ENCODE data around the gene OSBPL10.
"Not testable (repeated sequence)": the region's sequence is repeated elsewhere in the genome, so short reads cannot be mapped to it uniquely, and the experiment has no call there.

OSBPL10 gene

DNA sequence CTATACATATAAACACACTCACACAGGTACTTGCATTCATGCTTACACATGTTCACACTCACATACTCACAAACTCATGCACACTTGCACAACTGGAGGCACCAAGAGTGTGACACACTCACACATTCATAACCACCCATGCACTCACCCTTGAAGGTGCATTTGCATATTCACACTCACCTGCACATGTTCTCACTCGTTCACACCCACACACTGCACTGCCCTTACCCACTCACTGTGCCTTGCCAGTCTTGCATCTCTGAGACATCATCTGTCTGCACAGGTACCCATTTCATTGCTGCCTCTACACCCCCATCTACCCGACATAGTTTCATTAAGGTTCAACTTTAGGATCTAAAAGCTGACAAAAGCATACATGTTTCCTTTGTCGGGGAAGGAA, 95.8 kb downstream of the OSBPL10 start:
- no peak for DNase-seq

DNA sequence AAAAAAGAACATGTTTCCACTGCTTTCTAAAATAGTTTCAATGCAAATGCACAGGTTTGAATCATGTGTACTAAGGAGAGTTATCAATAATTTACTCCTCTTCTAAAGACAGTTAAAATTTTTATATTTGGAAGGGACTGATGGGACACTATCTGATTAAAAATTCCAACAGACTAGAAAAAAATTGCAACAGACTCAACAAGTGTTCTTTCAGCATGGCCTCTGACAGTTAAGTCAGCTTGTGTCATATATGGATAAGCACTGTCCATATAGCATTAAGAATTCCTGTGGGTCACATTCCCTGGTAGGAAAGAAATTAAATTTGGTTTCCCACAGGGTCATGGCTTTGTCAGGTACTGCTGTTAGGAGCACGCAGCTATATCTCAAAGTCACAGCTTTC, 96.8 kb downstream of the OSBPL10 start:
- DNase-seq: no peak

DNA sequence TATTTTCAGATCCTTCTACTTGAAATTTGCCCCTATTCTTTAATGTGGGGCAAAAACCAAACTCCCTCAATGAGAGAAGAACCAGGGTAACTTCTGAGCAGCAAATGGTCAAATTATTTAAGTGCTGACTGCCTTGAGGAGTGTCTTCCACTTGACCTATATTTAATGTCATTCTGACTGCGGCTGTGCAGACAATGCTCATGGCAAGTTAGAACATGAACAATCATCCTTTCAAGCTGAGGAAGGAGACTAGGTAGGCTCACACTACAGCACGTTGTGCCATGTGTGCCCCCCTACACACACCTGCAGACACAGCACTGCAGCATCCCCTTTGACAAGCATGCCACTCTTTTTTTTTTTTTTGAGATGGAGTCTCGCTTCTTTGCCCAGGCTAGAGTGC, 98.2 kb downstream of the OSBPL10 start:
- peak in 1 of 2 experiments; percentile 39 for DNase-seq

DNA sequence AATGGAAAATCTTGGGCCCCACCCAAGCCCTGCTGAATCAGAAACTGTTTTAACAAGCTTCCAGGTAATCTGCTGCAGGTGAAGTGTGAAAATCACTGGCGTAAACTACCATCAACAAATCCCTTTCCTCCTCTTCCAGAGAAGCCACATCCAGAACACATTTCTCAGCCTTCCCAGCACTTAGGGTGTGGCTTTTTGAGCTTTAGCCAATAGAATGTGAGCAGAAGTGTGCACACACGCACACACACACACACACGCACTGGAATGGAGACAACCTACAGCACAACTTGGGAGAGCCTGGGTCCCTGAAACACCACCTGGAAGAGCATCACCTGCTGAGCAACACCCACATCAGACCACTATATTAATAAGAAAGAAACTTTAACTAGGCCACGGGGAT, 98.6 kb downstream of the OSBPL10 start:
- no peak for DNase-seq

DNA sequence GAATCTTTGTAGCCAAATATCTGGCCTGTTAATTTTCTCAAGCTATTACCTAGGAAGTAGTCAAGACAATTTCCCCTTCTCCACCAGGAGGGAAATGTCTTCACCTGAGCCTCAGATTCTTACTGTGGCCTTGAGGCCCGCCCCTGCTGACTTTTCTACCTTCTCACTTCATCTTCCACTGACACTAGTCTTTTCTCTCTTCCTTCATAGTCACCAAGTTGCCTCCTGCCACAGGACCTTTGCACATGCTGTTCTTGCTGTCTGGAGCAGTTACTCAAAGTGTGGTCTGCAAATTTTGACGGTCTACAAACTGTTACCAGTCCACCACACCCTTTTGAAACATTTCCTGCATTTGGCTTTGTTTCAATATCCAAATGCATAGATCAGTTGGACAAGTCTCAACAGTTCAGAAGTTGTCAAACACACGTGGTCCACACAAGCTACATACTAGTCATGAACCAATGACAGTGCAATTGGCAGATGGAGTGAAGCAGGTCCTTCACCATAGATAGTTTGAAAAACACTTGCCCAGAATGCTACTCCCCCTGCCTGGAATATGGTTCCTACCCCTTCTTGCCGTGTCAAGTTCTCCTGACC, 100.5 kb downstream of the OSBPL10 start:
- no peak for DNase-seq

DNA sequence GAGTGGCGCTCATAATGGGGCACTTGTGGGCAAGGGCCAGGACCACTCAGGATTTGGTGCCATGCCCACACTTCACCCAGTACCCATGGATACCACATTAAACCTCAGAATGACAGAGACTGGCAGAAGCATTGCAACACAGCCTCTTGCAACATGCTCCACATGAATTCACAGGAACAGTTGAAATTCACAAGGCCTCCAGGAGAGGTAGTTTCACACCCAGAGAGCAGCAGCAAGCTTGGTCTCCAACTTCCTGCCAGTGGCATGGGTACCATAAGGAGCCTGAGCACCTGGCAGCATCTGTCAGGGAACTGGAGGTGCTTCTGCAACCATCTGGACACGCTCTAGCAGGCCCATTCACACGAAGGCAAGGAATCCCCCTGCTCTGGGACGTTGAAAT, 101.0 kb downstream of the OSBPL10 start:
- peak; percentile 51 to 86 for DNase-seq

DNA sequence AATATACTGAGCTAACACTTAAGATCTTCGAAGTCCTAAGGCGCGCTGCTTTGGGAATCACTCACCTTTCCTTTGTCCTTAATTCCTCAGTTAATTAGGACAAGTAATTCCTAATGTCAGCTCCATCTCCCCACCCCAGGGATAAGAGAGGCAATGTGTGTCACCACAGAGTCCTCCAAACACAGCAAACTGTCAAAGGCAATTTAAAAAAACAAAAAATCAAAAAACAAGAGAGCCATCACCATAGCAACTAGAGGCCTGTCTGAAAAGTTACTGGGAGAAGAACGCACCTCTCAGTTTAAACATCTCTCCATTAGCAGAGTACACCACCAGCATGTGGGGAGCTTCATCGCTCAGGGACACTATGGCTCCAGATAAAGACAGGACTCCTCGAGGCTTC, 101.7 kb downstream of the OSBPL10 start:
- DNase-seq: no peak

DNA sequence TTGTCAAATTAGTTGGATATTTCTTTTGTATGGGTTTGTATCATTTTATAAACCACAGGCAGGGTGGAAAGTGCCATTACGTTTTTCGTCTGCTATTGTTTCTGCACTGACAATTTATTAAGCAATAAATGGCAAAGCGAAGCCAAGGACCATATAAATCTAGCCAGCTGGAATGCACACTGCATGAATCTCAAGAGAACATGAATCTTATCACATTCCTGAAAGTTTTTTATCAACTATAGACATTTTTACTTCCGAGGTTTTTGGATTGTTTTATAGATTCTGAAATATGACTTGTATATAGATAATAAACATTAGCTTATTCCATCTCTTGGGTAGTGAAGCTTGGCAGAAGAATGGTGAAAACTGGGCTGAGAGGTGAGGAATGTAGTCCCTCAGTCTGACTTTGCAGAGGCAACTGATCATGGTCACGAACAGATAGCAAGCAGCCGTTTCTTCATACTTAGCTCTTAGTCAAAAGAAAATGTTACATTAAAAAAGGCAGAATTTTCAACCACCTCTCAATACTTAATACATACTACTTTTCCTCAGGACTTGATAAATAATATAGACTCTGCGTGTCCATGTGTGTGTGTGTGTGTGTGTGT, 102.7 kb downstream of the OSBPL10 start:
- DNase-seq: no peak

DNA sequence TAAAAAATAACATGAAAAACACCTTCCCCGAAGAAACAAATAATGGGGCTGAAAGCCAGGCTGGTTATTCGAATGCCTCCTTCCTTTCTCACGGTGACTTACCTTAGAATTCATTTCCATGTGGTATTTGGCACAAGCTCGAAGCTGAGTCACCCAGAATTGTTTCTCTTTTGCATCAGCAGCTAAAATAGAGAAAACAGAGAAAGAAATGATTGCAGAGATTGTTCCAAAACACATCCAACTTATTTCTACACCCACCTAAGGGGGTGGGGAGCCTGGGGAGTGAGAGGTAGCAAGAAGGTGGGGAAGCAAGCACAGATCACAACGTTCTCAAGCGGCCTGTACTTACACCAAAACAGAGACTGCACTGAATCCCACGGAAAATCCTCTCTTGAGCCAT, 104.7 kb downstream of the OSBPL10 start:
- no peak for DNase-seq

DNA sequence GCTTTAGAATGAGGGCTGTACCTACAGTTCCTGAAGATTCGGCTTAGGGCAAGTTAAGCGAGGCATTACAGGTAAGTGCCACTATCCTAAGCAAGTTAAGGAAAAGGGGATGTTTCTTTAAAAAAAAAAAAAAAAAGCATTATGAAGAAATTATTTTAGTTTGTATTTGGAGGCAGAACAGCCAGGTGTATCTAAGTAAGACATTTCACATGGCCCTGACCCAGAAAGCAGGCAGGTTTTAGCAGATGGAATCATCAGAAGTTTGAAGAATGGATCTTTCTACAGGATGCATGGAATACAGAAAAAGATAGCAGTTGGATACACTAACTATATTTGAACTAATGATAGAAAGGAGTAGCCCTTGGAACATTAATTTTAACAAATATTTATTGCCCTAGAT, 105.6 kb downstream of the OSBPL10 start:
- no peak for DNase-seq

DNA sequence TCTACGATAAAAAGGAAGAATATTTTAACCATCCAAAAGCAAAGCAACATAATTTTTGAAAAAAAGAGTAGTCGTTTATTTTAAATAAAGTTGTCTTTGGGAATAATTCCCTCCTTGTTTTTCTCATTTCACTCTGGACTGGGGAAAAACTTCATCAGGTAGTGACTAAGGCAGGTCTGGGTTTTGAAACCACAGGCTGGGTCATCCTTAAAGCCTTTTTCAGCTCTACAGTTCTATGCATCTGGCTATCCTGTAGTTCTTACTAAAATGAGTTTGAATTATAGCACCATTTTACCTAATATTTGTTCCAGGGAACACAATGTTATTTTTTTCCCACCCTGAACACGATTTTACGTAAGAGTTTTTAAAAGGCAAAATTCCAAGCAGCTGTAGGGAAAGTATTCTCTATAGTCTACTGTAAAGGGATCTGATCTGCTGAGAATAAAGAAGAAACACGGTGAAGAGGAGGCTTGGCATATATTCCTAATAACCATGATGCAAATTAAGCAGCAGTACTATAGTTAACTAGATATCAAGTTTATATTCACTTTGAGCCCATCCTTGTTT, 107.7 kb downstream of the OSBPL10 start:
- DNase-seq: no peak

DNA sequence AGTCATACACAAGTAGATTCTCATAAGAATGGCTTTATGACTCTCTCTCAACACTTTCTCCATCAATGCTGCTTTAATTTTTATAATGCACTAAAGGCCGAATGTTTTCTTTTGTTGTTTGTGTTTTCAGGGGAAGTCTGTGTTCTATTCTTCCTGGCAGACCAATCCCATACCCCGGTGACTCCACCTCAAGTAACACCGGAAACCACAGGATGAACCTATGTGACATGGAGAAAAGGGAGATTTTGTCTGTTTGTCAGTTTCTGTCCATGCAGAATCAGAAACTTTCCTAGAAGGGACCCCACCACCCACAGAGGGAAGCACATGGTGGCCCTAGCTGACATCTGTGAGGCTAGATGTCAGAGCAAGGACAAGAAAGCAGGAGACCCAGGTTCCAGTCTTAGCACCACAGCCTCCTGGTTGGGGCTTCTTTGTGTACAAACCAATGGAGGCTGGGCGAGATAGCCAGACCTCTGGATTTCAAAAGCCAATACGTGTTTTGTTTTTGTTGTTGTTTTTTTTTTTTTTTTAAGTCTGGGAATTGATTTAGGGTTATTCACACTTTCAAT, 109.0 kb downstream of the OSBPL10 start:
- no peak for DNase-seq

DNA sequence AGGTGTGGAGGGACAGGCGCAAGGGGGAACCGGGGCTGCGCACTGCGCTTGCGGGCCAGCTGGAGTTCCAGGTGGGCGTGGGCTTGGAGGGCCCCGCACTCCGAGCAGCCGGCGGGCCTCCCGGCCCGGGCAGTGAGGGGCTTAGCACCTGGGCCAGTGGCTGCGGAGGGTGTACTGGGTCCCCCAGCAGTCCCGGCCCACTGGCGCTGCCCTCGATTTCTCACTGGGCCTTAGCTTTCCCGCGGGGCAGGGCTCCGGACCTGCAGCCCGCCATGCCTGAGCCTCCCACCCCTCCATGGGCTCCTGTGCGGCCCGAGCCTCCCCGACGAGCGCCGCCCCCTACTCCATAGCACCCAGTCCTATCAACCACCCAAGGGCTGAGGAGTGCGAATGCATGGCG, 111.0 kb downstream of the OSBPL10 start:
- DNase-seq: not testable (repeated sequence)

DNA sequence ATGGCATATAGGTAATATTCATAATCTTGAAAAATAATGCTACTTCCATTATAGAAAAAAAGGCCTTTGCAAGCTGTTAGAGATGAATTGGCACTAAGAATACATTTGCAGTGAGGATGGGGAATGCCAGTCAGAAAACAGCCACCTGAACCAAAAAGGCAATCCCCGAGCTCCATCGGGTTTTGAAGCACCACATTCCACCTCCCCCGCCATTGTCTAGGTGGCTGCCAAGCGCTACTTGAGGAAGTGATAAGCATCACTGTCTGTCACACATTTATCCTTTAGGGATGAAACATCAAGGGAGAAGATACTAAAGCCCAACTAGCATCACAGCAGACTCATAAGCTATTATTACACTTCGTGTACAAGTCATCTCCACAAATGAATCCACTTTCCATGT, 112.8 kb downstream of the OSBPL10 start:
- DNase-seq: no peak

DNA sequence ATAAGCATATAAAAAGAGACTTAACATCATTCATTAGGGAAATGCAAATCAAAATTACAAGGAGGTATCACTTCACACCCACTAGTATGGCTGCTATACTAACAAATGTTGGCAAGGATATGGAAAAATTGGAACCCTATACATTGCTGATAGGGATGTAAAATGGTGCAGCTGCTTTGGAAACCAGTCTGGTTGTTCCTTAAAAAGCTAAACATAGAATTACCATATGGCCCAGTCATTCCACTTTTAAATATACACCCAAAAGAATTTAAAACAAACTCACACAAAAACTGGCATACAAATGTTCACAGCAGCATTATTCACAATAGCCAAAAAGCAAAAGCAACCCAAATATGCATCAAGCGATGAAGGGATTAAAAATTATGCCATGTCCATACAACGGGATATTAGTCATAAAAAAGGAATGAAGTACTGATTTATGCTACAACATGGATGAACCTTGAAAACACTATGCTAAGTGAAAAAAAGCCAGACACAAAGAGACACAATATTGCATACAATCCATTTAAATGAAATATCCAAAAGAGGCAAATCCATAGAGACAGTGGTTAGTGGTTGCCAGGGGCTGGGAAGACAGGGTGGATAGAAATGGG, 118.3 kb downstream of the OSBPL10 start:
- no peak for DNase-seq

DNA sequence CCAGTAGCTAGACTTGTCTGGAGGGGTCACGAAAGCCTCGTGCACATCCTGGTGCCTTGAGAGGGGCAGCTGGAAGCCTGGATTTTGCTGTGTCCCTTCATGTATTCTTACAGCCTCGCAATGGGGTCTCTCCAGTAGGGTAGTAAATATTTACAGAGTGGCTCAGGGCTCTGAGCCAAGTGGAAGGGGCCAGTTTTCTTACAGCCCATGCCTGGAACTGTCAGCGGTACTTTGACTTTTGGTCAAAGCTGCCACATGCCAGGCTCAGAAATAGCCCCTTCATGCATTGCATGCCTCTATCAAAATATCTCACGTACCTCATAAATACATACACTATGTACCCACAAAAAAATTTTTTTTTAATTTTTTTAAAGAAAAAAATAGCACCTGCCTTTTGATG, 119.2 kb downstream of the OSBPL10 start:
- no peak for DNase-seq

DNA sequence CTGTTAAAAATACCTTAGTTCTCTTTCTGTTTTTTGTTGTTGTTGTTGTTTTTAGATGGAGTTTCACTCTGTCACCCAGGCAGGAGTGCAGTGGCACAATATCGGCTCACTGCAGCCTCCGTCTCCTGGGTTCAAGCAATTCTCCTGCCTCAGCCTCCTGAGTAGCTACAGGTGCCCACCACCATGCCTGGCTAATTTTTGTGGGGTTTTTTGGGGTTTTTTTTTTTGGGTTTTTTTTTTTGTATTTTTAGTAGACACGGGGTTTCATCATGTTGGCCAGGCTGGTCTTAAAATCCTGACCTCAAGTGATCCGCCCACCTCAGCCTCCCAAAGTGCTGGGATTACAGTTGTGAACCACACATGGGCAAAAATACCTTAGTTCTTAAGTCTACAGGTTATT, 120.4 kb downstream of the OSBPL10 start:
- DNase-seq: not testable (repeated sequence)

DNA sequence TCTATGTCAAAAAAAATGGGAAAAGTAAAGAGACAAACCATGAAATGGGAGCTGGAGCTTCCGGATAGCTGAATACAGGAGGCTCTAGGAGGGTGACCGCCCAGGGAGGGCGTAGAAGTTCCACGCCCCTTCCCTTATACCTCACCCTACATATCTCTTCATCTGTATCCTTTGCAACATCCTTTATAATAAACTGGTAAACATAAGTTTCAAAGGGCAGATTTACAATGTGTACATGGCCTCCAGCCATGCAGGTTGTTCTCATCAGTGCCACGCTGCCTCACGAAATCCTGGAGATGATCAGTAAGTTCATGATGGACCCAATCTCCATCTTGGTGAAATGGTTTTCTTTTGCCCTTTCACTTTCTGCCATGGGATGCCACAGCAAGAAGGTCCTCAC, 121.8 kb downstream of the OSBPL10 start:
- DNase-seq: no peak

DNA sequence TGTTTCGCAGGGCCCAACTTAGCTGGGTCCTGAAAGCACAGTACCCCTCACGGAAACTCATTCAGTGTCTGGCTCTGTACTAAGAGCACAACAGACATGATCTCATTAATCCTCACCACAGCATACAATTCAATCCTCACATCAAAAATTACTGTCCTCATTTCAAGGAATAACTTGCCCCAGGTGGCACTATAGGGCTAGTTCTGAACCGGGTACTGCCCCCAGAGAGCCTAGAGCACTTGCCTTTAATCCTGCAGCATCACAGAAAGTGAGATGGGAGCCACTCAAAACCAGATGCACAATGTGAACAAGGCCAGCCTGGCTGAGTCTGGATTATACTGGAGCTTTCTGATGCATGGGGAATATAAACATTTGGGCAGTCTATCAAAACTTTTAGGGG, 122.6 kb downstream of the OSBPL10 start:
- peak in 1 of 2 experiments; percentile 75 for DNase-seq

DNA sequence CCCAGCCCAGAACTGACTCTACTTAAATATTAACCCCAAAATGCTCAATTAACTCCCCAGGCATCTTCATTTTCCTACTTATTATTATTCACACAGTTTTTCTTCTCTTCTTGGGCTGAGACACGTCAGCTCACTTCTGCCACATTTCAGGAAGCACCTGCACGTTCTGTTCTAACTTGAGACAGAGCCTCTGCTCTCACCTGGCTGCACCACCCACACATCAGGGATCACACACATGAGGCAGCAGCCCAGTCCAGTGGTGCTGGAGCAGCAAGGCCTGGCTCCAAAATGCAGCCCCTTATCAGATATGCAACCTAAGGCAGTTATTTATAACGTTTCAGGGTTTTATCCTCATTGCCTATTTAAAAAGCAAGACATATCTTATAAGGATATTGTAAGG, 127.5 kb downstream of the OSBPL10 start:
- DNase-seq: no peak

DNA sequence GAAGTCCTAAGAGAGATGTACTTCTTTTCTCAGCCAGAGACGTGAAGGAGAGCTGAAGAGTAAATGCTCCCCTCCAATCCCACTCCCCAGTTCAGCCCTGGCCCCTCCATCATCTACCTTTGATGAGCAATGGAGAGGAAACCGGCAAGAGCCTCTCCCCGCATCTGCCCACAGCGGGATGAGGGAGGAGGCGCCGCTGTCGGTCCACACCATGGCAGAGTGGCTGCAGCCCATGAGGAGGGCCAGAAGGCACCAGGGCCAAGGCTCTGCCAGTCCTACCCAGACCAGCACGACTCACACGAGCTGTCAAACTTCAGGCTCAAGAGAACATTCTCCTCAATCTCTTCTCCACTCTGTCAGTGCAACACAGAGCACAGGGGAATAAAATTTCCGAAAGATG, 129.8 kb downstream of the OSBPL10 start:
- no peak for DNase-seq

DNA sequence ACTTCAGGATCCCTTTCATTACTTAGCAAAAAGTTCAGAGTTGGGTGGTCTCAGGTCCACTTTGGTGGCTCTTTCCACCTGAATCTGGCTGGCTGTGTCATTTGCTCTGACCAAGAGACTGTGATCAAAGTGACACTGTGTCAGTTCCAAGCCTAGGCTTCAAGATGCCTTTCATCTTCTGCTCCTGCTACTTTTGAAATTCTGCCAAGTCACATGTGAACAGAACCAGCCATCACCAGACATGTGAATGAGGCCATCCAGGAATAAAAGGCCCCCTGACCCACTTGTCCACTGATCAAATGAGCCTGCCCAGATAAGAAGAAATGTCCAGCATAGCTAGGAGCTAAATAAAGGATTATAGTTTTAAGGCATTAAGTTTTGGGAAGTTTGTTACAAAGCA, 132.2 kb downstream of the OSBPL10 start:
- DNase-seq: no peak

DNA sequence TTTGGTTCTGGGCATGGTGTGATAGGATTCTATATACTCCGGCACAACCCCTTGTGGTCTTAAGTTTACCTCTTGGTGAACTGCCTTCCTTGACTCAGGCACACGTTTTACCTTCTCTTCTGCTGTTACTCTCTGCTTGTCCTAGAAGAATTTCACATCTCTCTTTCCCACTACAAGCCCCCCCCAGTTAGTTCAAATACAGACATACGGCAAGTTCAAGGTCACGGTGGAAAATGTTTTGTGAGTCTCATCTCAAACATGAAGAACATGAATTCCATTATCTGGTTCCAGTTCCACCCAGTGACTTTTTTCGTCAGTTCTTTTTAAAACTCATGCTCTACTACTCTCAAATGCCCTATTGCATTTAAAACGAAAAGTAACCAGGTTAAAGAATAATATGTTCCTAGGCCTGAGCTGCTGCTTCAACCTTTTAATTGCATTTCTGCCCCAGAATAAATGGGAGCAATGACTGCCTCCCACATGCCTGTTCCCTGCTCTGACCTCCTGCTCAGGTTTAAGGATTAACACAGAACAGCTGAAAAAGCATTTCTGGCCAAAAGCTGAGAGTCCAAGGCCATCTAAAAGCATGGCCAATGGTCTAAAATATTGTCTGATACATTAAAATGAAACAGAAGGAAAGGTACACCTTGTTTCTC, 132.8 kb downstream of the OSBPL10 start:
- DNase-seq: no peak

DNA sequence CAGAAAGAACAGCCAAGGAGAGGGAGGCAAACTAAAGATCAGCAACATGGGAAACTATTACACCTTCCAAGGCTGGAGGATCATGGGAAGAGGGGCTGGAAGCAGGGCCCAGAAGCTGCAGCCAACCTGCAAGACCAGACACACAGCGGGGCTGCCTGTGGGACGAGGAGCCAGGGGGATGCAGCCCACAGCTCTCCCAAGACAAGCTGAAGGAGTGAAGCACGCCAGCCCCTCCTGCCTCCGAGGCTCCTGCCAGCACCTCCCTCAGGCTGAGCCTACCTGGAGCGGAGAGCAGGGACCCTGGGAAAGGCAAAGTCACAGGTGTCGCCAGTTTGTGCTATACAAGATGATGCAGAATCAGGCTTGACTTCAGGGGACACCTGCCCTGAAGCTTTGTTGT, 133.3 kb downstream of the OSBPL10 start:
- no peak for DNase-seq

Measured in NCI-H524 (cell line).